GM18498 (cell line): ENCODE measurements around the gene ACVR1.
A peak's percentile ranks its signal among the peaks of the same experiment; 100 is the strongest.
"Not testable (repeated sequence)": the region's sequence is repeated elsewhere in the genome, so short reads cannot be mapped to it uniquely, and the experiment has no call there.

Source experiments
- ATAC-seq: cut with Tn5 transposase; IDR thresholded peaks from one replicate; pipeline ENCODE4 v1.9.1; 2021; ENCODE audit warnings: mild to moderate bottlenecking, moderate library complexity; ENCODE audit not compliant: unreplicated experiment

The ACVR1 gene

DNA sequence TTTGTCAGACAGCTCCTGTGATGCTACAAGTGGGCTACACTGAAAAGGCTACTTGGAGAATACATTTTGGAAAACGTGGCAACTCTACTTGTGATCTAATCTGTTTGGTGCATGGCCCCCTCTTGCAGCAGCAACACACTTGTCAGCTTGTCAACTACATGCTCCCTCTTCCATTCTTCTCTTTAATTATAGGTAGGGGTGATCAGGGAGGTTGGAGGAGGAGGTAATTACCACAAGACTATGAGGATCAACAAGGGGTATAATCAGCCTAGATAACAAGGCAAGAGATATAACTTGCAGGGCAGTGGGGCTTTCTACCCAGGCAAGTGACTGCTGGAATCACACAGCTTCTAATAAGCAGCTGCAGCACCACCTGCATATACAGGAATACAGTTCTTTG, 104.9 kb downstream of the ACVR1 start:
- ATAC-seq, result no peak

DNA sequence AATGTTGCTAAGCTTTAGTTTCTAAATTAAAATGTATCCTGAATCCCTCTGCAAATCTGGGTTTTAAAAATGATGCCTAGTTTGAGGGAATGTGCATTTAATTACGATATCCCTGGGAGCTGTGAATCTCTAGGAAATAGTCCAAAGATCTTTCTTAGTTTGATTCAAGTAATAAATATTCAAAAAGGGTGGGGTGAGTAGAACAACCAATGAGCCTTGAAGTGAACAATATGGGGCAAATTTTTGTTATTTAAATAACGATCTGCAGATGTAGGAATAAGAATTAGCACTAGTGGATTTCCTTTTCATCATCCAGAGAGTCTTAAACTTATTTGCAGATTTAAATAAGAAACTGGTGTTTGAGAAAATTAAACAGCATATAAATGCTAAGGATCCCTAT, 106.3 kb downstream of the ACVR1 start:
- no peak for ATAC-seq

DNA sequence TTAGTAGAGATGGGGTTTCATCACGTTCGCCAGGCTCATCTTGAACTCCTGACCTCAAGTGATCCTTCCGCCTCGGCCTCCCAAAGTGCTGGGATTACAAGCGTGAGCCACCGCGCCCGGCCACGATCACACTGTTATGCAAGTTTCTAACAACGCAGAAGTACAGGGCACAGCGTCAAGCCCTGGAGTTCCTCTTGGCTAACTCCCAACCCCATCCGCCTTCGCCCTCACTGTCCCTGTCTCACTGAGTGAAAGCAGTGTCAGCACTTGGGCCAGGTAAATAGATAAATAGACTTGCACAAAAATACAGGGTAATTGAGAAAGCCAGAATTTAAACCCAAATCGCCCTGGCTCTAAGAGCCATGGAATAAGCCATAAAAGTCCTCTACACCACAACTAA, 111.7 kb downstream of the ACVR1 start:
- ATAC-seq, result no peak

DNA sequence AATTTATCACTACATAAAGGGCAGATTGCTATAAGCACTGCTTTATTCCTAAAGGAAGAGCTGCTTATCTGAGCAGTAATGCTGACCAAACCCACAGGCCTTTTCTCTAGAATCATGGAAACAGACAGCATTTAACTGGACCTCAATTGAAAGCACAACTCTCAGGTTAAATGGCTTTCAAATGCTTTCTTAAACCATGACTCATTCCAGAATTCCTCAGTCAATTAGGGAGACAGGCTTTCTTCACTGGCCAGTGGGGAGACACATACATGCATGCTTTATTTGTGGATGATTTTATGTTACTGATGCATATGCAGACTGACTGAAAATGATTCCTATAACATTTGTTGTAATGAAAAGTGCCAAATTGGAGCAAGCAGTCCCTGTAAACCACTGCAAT, 114.6 kb downstream of the ACVR1 start:
- no peak for ATAC-seq

DNA sequence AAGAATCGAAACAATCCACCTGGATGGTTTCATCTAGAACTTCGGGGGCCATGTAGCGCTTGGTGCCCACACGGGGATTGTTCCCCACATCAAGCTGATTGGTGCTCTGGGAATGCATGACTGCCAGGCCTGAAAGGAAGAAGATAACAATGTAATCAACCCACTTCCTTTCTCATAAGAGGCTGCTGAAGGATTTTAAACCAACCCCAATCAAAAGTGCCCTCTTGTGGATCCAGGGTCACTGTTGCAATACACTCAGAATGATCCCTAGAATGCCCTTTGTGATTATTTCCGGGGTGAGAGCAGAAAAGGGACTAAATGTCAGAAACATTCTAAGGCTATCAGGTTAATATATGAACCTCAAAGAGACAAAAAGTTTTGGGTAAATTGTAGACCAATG, 115.2 kb downstream of the ACVR1 start:
- ATAC-seq, result no peak

DNA sequence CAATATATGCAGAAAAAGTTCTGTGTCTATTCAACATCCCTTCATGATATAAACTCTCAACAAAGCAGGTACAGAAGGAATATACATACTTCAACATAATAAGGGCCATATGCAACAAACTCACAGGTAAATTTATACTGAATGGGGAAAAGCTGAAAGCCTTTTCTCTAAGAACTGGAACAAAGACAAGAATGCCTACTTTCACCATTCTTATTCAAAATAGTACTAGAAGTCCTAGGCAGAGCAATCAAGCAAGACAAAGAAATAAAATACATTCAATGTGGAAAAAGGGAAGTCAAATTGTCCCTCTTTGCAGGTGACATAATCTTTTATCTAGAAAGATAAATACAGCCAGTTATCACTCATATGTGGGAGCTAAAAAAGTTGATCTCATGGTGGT, 116.3 kb downstream of the ACVR1 start:
- no peak for ATAC-seq

DNA sequence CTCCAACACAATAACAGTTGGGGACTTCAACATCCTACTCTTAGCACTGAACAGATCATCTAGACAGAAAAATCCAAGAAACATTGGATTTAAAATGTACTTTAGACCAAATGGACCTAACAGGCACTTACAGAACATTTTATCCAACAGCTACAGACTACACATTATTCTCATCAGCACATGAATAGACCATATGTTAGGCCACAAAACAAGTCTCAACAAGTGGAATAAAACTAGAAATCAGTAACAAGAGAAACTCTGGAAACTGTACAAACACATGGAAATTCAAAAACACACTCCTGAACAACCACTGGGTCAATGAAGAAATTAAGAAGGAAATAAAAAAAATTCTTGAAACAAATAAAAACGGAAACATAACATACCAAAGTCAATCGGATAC, 117.5 kb downstream of the ACVR1 start:
- no peak for ATAC-seq

DNA sequence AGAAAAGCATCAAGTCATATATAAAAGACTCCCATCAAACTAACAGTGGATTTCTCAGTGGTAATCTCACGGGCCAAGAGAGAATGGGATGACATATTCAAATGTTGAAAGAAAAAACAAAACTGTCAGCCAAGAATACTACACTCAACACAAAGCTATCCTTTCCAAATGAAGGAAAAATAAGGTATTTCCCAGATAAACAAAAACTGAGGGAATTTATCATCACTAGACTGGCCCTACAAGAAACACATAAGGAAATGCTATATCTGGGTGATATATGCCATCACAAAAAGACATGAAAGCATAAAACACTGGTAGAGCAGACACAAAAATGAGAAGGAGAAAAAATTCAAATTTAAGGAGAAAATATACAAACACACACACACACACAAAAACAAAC, 118.6 kb downstream of the ACVR1 start:
- no peak for ATAC-seq

DNA sequence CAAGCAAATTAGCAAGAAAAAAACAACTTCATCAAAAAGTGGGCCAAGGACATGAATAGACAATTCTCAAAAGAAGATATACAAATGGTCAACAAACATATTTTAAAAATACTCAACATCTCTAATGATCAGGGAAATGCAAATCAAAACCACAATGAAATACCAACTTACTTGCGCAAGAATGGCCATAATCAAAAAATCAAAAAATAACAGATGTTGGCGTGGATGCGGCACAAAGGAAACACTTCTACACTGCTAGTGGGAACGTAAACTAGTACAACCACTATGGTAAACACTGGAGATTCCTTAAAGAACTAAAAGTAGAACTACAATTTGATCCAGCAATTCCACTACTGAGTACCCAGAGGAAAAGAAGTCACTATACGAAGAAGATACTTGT, 119.7 kb downstream of the ACVR1 start:
- ATAC-seq, result not testable (repeated sequence)

DNA sequence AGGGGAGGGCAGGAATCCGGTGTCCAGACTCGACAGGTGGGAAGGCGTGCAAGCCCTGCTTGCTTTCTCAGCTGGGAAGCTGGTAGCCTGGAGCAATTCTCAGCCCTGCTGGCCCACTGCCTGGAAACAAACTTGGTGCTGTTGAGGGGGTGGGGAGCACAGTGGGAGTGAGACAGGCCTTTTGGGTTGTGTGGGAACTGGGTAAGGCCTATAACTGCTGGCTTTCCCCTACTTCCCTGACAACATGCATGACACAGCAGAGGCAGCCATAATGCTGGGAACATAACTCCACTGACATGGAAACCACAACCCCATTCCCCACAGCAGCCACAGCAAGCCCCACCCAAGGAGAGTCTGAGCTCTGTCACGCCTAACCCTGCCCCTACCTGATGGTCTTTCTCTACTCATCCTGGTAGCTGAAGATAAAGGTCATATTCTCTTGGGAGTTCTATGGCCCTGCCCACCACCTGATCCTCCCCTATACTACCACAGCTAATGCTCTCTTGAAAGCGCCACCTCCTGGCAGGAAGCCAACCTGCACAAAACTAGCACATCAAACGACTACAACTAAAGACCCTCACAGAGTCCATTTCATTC, 124.6 kb downstream of the ACVR1 start:
- peak; percentile 52 for ATAC-seq

DNA sequence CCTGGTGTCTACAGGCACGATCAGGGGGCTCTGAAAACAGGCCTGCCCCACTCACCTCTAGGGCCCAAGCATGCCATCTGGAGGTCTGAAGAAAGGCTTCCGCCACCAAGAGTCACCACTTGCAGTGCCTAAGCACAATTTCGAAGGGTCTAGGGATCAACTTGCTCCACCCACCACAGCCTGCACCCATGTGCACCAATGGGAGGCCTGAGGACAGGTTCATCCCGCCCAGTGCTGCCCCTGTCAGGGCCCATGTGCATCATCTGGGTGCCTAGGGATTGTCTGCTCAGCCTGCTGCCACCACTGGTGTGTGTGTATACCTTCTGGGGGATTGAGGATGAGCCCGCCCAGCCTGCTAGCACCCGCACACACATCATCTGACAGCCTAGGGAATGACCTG, 126.4 kb downstream of the ACVR1 start:
- no peak for ATAC-seq

DNA sequence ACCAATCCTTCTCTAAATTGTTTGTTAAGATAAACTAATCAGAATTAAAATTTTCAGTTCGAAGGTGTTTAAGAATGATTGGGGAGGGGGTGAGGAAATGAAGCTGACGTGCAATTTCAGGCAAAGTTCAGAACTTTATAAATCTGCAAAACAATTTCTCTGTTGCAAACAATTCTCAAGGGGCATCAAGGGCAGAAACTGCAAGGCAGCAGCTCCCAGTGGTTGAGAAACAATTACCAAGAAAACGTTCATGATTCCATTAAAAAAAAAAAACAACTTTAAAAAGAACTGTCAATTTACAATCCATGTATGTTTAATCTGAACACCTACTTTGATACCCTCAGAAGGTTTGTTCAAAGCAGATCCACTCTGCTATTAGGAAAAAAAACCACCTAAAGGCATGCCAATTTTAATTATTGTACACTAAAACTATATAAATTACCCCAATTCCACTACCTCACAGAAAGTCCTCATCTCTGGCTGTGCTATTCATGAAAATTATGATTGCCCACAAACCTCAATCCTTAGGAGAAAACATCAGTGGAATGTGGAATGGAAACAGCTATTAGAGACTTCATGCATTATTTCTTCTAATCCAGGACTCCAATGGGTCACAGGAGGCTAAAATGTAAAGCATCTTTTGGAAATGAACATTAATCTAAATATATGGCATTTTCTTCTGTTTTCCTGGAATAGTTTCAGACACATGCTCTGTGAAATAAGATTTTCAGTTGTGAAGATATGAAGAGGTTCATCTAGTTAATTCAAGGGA, 127.6 kb downstream of the ACVR1 start:
- ATAC-seq, result no peak

DNA sequence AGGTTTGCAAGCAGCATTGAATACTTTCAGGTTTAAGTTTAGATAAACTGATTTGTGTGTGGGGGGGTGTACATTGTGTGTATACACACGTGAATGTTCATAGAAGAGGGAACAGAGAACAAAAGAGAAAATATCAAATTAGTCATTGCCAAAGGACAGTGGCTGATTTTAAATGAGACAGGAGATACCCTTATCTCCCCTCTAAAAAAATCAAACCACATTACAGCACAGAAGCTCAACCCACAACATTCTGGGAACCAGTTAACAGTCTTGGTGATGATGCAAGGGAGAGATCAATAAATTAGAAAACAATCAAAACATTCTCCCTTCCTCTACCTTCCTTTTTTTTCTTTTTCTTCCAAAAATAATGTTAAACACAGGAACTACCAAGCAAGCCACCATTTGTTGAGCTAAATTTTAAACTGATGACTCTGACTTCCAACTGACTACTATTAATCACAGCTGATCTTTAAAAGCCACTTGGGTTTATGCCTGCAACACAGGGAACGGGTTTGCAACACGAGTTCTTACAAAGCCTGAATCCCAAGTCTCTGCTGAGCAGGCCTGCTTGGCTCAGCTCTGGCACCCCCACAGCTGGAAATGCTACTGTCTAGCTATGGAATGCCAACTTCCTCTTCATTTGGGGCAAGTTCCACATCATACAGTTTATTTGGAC, 128.3 kb downstream of the ACVR1 start:
- peak; percentile 45 for ATAC-seq

DNA sequence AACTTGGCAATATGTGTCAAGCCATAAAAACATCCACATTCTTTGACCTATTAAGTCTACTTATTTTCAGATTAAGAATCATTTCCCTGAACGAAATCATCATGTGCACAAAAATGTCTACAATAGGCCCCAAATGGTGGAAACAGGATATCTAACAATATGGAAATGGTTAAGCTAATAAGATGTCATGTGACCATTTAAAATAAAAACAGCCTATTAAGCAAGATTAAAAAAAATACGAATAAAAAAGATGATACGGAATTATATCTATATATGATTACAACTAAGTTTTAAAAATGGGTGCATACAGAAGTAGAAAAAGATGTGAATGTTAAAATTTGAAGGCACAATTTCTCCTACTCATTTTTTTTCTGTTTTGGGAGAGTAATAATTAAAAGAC, 128.8 kb downstream of the ACVR1 start:
- ATAC-seq, result no peak

DNA sequence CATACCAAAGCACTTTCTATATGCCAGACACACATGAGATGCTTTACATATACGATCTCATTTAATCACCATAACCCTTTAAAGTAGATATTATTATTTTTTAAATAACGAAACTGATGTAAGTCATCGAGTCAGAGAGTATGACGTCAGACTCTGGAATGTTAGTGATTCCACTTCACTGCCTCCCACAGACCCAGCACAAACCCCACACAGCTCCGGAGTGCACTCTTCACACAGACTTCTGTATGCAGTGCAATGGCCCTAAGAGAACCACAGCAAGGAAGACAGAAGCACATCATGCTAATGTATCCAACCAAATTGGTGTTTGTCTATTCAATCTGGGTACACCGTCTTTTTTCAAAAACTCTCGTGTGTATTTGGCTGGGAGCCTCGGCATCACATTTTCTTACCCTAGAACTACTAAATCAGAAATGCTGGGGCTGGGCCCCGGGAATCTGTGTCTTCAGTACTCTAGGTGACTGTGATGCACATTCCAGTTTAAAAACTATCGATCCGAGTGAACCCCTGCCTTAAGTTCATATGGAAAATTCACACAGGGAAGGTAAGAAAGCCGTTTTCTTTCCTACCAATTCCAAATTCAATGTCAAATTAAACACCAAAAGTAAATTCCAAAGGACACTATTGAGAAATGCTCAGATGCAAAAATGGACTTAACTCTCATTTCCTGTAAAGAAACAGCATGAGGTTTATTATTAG, 129.7 kb downstream of the ACVR1 start:
- ATAC-seq, result no peak

DNA sequence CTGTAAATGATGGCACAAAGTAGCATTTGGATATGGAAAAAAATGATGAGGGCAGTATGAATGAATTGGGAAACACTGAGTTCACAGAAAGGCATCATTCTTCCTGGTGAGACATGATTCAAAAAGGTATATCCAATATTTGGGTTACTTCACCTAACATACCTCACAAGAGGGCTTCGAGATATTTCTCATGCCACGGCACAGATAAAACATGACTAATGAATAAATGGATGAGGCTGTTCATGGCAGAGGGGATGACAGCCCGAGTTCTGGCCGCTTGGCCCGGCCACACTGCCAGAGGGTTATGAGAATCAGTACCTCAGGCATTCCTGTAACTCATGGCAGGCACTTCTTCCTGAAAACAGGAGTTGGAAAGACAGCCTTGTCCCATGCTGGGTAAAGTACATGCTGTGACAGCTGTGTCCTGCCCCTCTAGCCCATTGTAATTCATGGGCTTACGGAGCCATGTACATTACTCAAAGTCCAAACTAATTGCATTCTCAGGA, 131.5 kb downstream of the ACVR1 start:
- no peak for ATAC-seq

DNA sequence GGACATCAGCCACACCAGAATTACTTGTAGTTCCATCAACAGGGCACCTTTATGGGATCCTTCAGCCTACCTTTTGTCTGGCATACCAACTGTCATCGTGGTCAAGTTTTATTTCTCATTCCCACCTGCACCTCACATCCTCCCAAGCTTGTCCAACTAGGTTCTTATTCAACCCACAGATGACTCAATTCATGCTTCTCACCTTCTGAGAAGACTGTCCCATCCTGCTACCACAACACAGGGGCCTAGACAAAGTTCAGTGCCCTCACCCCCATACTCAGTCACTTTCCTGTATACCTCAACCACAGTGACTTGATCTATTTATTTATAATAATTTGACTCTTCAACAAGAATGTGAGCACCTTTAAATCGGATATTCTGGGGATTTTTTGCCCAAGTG, 133.1 kb downstream of the ACVR1 start:
- ATAC-seq, result peak; percentile 80

DNA sequence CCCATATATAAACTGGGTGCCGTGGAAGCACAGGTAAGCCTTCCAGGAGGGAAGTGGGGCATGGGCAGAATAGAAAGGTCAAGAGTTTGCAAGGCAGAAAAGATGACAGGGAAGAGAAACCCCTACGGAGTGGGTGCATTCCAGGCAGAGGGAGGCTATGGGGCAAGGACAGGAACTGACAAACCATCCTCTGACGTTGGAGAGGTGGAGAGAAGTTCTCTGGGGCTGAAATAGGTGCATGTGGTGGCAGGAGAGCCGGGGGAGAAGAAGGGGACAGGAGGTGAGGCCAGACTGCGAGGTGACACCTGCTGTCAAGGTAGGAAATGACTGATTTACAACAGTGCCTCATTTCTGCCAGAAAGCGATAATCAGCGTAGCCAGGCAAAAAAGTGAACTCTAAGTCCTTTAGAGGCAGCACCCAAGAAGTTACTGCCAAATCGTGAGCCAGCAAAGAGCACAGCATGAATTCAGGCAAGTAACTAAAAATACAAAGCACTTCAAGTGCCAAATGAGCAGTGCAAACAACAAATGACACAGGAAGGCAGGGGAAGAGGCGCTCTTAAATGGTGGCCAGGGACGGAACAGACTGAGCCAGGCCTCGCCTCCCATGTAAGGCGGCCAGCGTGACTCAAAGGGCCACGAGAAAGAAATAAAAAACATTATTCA, 134.2 kb downstream of the ACVR1 start:
- no peak for ATAC-seq

DNA sequence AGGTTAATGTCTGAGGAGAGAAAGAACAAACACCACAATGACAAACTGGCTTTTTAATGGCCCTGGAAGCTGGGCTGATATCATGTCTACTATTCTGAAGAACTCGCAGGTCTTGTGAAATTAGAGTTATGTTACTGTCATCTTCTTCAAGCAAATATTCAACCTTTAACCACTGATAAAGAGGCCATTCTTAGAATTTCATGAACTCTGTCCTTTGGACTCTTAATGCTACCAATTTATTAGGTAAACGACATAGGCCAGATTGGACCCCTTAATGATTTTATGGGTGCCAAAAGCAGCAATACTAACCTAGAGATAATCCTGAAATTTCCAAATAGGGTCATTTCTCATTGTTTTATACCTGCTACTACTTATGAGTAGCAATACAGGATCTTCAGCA, 138.5 kb downstream of the ACVR1 start:
- ATAC-seq, result no peak

DNA sequence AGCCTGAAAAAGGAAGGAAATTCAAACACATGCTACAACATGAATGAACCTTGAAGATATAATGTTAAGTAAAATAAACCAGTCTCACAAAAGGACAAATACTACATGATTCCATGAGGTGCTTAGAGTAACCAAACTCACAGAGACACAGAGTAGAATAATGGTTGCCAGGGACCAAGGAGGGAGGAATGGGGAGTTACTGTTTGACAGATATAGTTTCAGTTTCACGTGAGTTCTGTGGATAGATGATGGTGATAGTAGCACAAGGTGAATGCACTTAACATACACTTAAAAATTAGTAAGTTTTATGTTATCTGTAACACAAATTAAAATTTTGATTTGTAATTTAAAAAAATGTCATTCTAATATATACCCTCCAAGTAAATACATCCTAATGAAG, 140.6 kb downstream of the ACVR1 start:
- ATAC-seq, result no peak

DNA sequence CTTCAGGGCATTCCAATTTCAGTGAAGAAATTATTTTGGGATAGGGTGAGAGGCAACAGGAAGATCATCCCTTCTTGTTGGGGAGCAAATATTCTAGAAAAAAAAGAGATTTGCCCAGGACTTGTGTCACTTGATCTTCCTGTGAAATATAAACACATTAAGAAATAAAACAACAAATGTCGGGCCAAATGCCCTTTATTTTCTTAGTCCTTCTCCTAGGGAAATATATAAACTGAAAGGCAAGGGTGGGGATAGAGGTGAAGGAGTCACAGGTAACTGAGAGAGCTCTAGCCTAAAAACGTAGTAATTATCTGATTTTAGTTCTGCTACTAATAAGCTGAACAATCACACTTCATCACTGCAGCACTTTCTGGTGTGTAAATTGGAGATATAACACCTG, 142.9 kb downstream of the ACVR1 start:
- ATAC-seq, result no peak
